MCF 10A (cell line): ENCODE measurements around the gene PER2. TPM values are rescaled to one million over a fixed set of nuclear protein-coding genes. Genes with fewer than 3 reads are reported as not detected.

Experiments used
- BruUV-seq: library from RNA; stranded (reverse); fragments of 400-500 nt; replicated peaks from 2 replicates; lab custom pipeline; 2021; lab: Mats Ljungman, UMichigan
- CTCF ChIA-PET: fragments of 300-600 bp; sonication (Branson Sonifier 250); formaldehyde crosslinking; extraction: SDS; loops from one replicate; lab custom pipeline; 2021; ENCODE audit warnings: antibody characterized with exemption, inconsistent platforms; lab: Yijun Ruan, JAX
- POLR2A ChIA-PET: fragments of 300-600, 350-650 bp; sonication (Branson Sonifier 250); formaldehyde crosslinking; extraction: SDS; loops from one replicate; lab custom pipeline; 2020; ENCODE audit warnings: antibody characterized with exemption, inconsistent platforms; lab: Yijun Ruan, JAX
- DNase-seq: peaks from one replicate; pipeline ENCODE4 v3.0.0-alpha.2; 2018; ENCODE audit not compliant: unreplicated experiment
- H3K27ac Mint-ChIP-seq: one replicate; pipeline ENCODE4 v1.8.0; 2022; ENCODE audit warnings: mild to moderate bottlenecking, low read depth, mixed read lengths; ENCODE audit not compliant: unreplicated experiment
- H3K27me3 Mint-ChIP-seq: one replicate; pipeline ENCODE4 v1.8.0; 2022; ENCODE audit warnings: mixed read lengths; ENCODE audit not compliant: insufficient read depth, unreplicated experiment
- H3K36me3 Mint-ChIP-seq: one replicate; pipeline ENCODE4 v1.8.0; 2022; ENCODE audit warnings: mild to moderate bottlenecking, moderate library complexity, mixed read lengths; ENCODE audit not compliant: insufficient read depth, unreplicated experiment
- H3K4me1 Mint-ChIP-seq: one replicate; pipeline ENCODE4 v1.8.0; 2022; ENCODE audit warnings: mixed read lengths; ENCODE audit not compliant: insufficient read depth, unreplicated experiment
- H3K4me3 Mint-ChIP-seq: one replicate; pipeline ENCODE4 v1.8.0; 2022; ENCODE audit warnings: mild to moderate bottlenecking, moderate library complexity, mixed read lengths; ENCODE audit not compliant: unreplicated experiment
- H3K9me3 Mint-ChIP-seq: one replicate; pipeline ENCODE4 v1.8.0; 2022; ENCODE audit warnings: mixed read lengths; ENCODE audit not compliant: unreplicated experiment
- CTCF ChIP-seq: fragments of 200-600 bp; IDR thresholded peaks from one replicate; pipeline ENCODE4 v1.8.0; 2022; ENCODE audit warnings: antibody characterized with exemption, mild to moderate bottlenecking; ENCODE audit not compliant: unreplicated experiment
- intact Hi-C: fragments of 100-400 bp; cut with micrococcal nuclease; formaldehyde crosslinking; loops from 2 replicates; pipeline ENCODE4 v1.14.1; 2022
- total RNA-seq: library from RNA; stranded (reverse); gene quantifications from 2 replicates; pipeline ENCODE4 v1.2.3, GENCODE V29; 2022

PER2 gene
- total RNA-seq, 1 experiment from 2014 or later, result 8.9 TPM

- BruUV-seq, result TSS peak; percentile 15
- no peak for TF ChIP-seq CTCF
- DNase-seq, result no peak
- H3K4me1 Mint-ChIP-seq, result peaks cover 7% of the 10 kb centered on the region
- peak overlapping the region; percentile 76 for H3K4me3 Mint-ChIP-seq
- POLR2A ChIA-PET, result interaction anchor here (0.7 to 6.4 kb wide), 5 partner anchors 34 to 117 kb away, joined by 3 to 139 read pairs (median 3); partner anchors contain the start of gene PER2
- no peaks in the 10 kb centered on the region for H3K9me3 Mint-ChIP-seq
- H3K36me3 Mint-ChIP-seq, result peaks cover 23% of the 10 kb centered on the region
- H3K27ac Mint-ChIP-seq, result no peak overlapping the region
- H3K27me3 Mint-ChIP-seq, result no peaks in the 10 kb centered on the region
- CTCF ChIA-PET, result interaction anchor here (0.6 to 1.1 kb wide), 4 partner anchors 8 to 59 kb away, joined by 3 to 5 read pairs (median 4); no protein-coding TSS in a partner anchor
- intact Hi-C loops, result no loop called here
Observed at GRCh38 chr2:238322001-238322411, 33.6 kb upstream of the PER2 start.

- no peak for TF ChIP-seq CTCF
- no TSS peak for BruUV-seq
- Mint-ChIP-seq H3K4me1 (peaks cover 7% of the 10 kb centered on the region), H3K27ac (peak overlapping the region; percentile 64), H3K4me3 (peak overlapping the region; percentile 76), H3K9me3 (no peaks in the 10 kb centered on the region), H3K36me3 (peaks cover 23% of the 10 kb centered on the region), H3K27me3 (no peaks in the 10 kb centered on the region)
- intact Hi-C loops, result no loop called here
- POLR2A ChIA-PET, result interaction anchor here (0.5 to 6.4 kb wide), 10 partner anchors 17 to 503 kb away, joined by 3 to 139 read pairs (median 3); partner anchors contain the start of gene PER2
- CTCF ChIA-PET, result interaction anchor here (1.1 kb wide), 1 partner anchor 58 kb away, joined by 5 read pairs; no protein-coding TSS in a partner anchor
- no peak for DNase-seq
Observed at GRCh38 chr2:238321467-238321866, 33.1 kb upstream of the PER2 start.

GRCh38 chr2:238320648-238321281, 32.4 kb upstream of the PER2 start:
- Mint-ChIP-seq H3K27ac (peak overlapping the region; percentile 66), H3K4me1 (peaks cover 7% of the 10 kb centered on the region), H3K27me3 (no peaks in the 10 kb centered on the region), H3K36me3 (peaks cover 23% of the 10 kb centered on the region), H3K4me3 (peak overlapping the region; percentile 76), H3K9me3 (no peaks in the 10 kb centered on the region)
- ChIA-PET CTCF (interaction anchor here (1.1 kb wide), 1 partner anchor 58 kb away, joined by 5 read pairs; no protein-coding TSS in a partner anchor), POLR2A (interaction anchor here (0.6 to 6.4 kb wide), 7 partner anchors 12 to 503 kb away, joined by 3 to 139 read pairs (median 3); partner anchors contain the start of gene PER2)
- no TSS peak for BruUV-seq
- no peak for TF ChIP-seq CTCF
- DNase-seq, result no peak
- intact Hi-C loops, result loop anchor here (1.0 kb wide), 2 partner anchors 30 to 64 kb away; no protein-coding TSS in a partner anchor

- Mint-ChIP-seq H3K27ac (peak within 1 kb of the TSS; percentile 66), H3K36me3 (peaks cover 21% of the 10 kb centered on the region), H3K4me3 (peak within 1 kb of the TSS; percentile 76), H3K9me3 (no peaks in the 10 kb centered on the region), H3K27me3 (no peaks in the 10 kb centered on the region), H3K4me1 (peaks cover 7% of the 10 kb centered on the region)
- DNase-seq, result peak; percentile 93
- ChIA-PET POLR2A (interaction anchor here (0.6 to 6.4 kb wide), 2 partner anchors 11 to 32 kb away, joined by 3 to 139 read pairs; partner anchors contain the start of gene PER2), CTCF (no interaction called here)
- intact Hi-C loops, result loop anchor here (1.0 kb wide), 2 partner anchors 30 to 64 kb away; no protein-coding TSS in a partner anchor
- no TSS peak for BruUV-seq
- TF ChIP-seq CTCF, result no peak
Observed at GRCh38 chr2:238320246-238320647, 31.8 kb upstream of the PER2 start, which contains the start of gene TRAF3IP1. TRAF3IP1 (plus strand) TSS chr2:238320518; CDS start chr2:238320663, 145 bp downstream.
